SK-N-SH (cell line): Measurements from ENCODE around the gene ZNF23. TPM values are rescaled to one million over a fixed set of nuclear protein-coding genes. Genes with fewer than 3 reads are reported as not detected.

ENCODE experiments used
- CTCF ChIA-PET: fragments of 300-600, 350-600 bp; formaldehyde crosslinking; extraction: SDS; loops from one replicate; lab custom pipeline; 2021; lab: Yijun Ruan, JAX
- POLR2A ChIA-PET: fragments of 350-600 bp; sonication (Branson Sonifier 250); formaldehyde crosslinking; extraction: SDS; loops from one replicate; lab custom pipeline; 2020; ENCODE audit warnings: antibody characterized with exemption, inconsistent platforms; lab: Yijun Ruan, JAX
- DNase-seq: peaks from one replicate; pipeline ENCODE4 v3.0.0; 2012
- H2AFZ ChIP-seq: fragments of 200-600 bp; sonication (generic); 2 replicates; pipeline ENCODE4 v1.8.1; 2016; ENCODE audit warnings: antibody characterized with exemption, mild to moderate bottlenecking, low read depth
- H3F3A ChIP-seq: fragments of 200-600 bp; sonication (generic); replicated peaks from 2 replicates; pipeline ENCODE3; 2016; ENCODE audit warnings: antibody characterized with exemption, mild to moderate bottlenecking; ENCODE audit not compliant: insufficient read depth
- H3K27ac ChIP-seq, 2 experiments: fragments of 200-500 bp in 1 of 2; fragments of 200-600 bp in 1 of 2; sonication (Bioruptor generic) in 1 of 2; sonication (generic), shearing (Covaris generic) in 1 of 2; 2 replicates each; pipeline versions ENCODE4 v1.5.1 to v1.6.1; 2014 to 2016; ENCODE audit warnings: low read depth in 2 of 2, inconsistent platforms in 1 of 2, low read length in 1 of 2, mild to moderate bottlenecking in 1 of 2, mixed read lengths in 1 of 2
- H3K27me3 ChIP-seq: fragments of 200-600 bp; sonication (generic), shearing (Covaris generic); 2 replicates; pipeline ENCODE4 v1.6.1; 2016; ENCODE audit warnings: mixed run types; ENCODE audit not compliant: insufficient read depth
- H3K36me3 ChIP-seq, 2 experiments: fragments of 200-500 bp in 1 of 2; fragments of 200-600 bp in 1 of 2; sonication (Bioruptor generic) in 1 of 2; sonication (generic) in 1 of 2; replicated peaks in 1 of 2; 2 replicates each; pipeline versions ENCODE3 to v1.5.1; 2014 to 2016; ENCODE audit warnings: low read length in 1 of 2, mild to moderate bottlenecking in 1 of 2; ENCODE audit not compliant: insufficient read depth in 2 of 2, control insufficient read depth in 1 of 2
- H3K4me1 ChIP-seq, 2 experiments: fragments of 200-500 bp in 1 of 2; fragments of 200-600 bp in 1 of 2; sonication (Bioruptor generic) in 1 of 2; sonication (generic), shearing (Covaris generic) in 1 of 2; 2 replicates each; pipeline versions ENCODE4 v1.5.1 to v1.6.1; 2014 to 2016; ENCODE audit warnings: low read depth in 1 of 2, low read length in 1 of 2, mixed run types in 1 of 2; ENCODE audit not compliant: insufficient read depth in 2 of 2, control insufficient read depth in 1 of 2
- H3K4me2 ChIP-seq: fragments of 200-600 bp; sonication (generic), shearing (Covaris generic); 2 replicates; pipeline ENCODE4 v1.6.1; 2017; ENCODE audit warnings: mixed run types
- H3K4me3 ChIP-seq, 2 experiments: fragments of 200-500 bp in 1 of 2; fragments of 200-600 bp in 1 of 2; sonication (Bioruptor generic) in 1 of 2; sonication (generic), shearing (Covaris generic) in 1 of 2; 2 replicates each; pipeline versions ENCODE4 v1.5.1 to v1.8.1; 2014 to 2016; ENCODE audit warnings: low read depth in 2 of 2, inconsistent platforms in 1 of 2, low read length in 1 of 2, mild to moderate bottlenecking in 1 of 2, mixed read lengths in 1 of 2, moderate library complexity in 1 of 2
- H3K79me2 ChIP-seq: fragments of 200-600 bp; sonication (generic); 2 replicates; pipeline ENCODE4 v1.8.1; 2017; ENCODE audit warnings: mild to moderate bottlenecking; ENCODE audit not compliant: insufficient read depth
- H3K9ac ChIP-seq: fragments of 200-600 bp; sonication (generic); 2 replicates; pipeline ENCODE4 v1.6.1; 2017; ENCODE audit warnings: mixed run types
- H3K9me2 ChIP-seq: fragments of 200-600 bp; sonication (generic); 2 replicates; pipeline ENCODE4 v1.6.1; 2017; ENCODE audit warnings: mixed run types
- H3K9me3 ChIP-seq: fragments of 200-600 bp; sonication (generic); 2 replicates; pipeline ENCODE4 v1.6.1; 2017; ENCODE audit warnings: mixed run types, mild to moderate bottlenecking, moderate library complexity
- H4K20me1 ChIP-seq: fragments of 200-600 bp; sonication (generic); 2 replicates; pipeline ENCODE4 v1.6.1; 2017; ENCODE audit warnings: mild to moderate bottlenecking, mixed run types; ENCODE audit not compliant: insufficient read depth
- ELF1 ChIP-seq: IDR thresholded peaks from 2 replicates; pipeline ENCODE4 v1.4.0; 2012
- EP300 ChIP-seq, 2 experiments: IDR thresholded peaks; 2 replicates each; pipeline versions ENCODE4 v1.4.0 to v1.6.1; 2012; ENCODE audit warnings: borderline replicate concordance in 1 of 2, low read depth in 1 of 2, low read length in 1 of 2
- FOXJ3 ChIP-seq: sonication (generic); formaldehyde crosslinking; IDR thresholded peaks from 2 replicates; pipeline ENCODE4 v1.5.1; 2020; ENCODE audit warnings: mild to moderate bottlenecking, missing genetic modification reagents
- FOXM1 ChIP-seq: IDR thresholded peaks from 2 replicates; pipeline ENCODE4 v1.4.0; 2012; ENCODE audit warnings: low read depth, mild to moderate bottlenecking
- GATA2 ChIP-seq: sonication (generic); formaldehyde crosslinking; IDR thresholded peaks from 2 replicates; pipeline ENCODE4 v1.5.0; 2020; ENCODE audit warnings: mild to moderate bottlenecking, missing genetic modification reagents
- JUND ChIP-seq: IDR thresholded peaks from 2 replicates; pipeline ENCODE4 v1.4.0; 2012
- NFIC ChIP-seq: IDR thresholded peaks from 2 replicates; pipeline ENCODE4 v1.4.0; 2012; ENCODE audit warnings: borderline replicate concordance
- NRF1 ChIP-seq: IDR thresholded peaks from 2 replicates; pipeline ENCODE4 v1.6.1; 2012; ENCODE audit warnings: low read depth, mild to moderate bottlenecking, low read length
- POLR2AphosphoS5 ChIP-seq: IDR thresholded peaks from 2 replicates; pipeline ENCODE4 v1.6.1; 2012; ENCODE audit warnings: low read depth, low read length
- RFX5 ChIP-seq: IDR thresholded peaks from 2 replicates; pipeline ENCODE4 v1.6.1; 2012; ENCODE audit warnings: mild to moderate bottlenecking, improper control_type of control experiment, low read length
- RXRA ChIP-seq: IDR thresholded peaks from 2 replicates; pipeline ENCODE4 v1.4.0; 2012; ENCODE audit warnings: low read depth, mild to moderate bottlenecking, borderline replicate concordance
- SIN3A ChIP-seq: IDR thresholded peaks from 2 replicates; pipeline ENCODE4 v1.6.1; 2012; ENCODE audit warnings: low read depth, mild to moderate bottlenecking, low read length, moderate library complexity, borderline replicate concordance
- TAF1 ChIP-seq: IDR thresholded peaks from 2 replicates; pipeline ENCODE4 v1.6.1; 2012; ENCODE audit warnings: low read depth, mild to moderate bottlenecking, low read length, moderate library complexity, borderline replicate concordance
- TCF12 ChIP-seq: IDR thresholded peaks from 2 replicates; pipeline ENCODE4 v1.4.0; 2012
- YY1 ChIP-seq: IDR thresholded peaks from 2 replicates; pipeline ENCODE4 v1.4.0; 2012; ENCODE audit warnings: low read depth, mild to moderate bottlenecking
- WGBS: methylation state at CpG from one replicate; pipeline ENCODE4 v1.1.6; 2017; ENCODE audit warnings: low lambda C conversion rate; 5-methylcytosine and 5-hydroxymethylcytosine counted together
- polyA plus RNA-seq, 3 experiments: library from polyadenylated mRNA; depleted of rRNA; stranded (reverse); fragments of >200 nt; gene quantifications; 2 replicates each; pipeline ENCODE4 v1.2.3, GENCODE V29; 2012
- TF ChIP-seq, protein P1 (sequence below): IDR thresholded peaks from 2 replicates; pipeline ENCODE4 v1.4.0; 2012; ENCODE audit warnings: low read depth
- TF ChIP-seq, protein P2 (sequence below): IDR thresholded peaks from 2 replicates; pipeline ENCODE4 v1.6.1; 2012; ENCODE audit warnings: mild to moderate bottlenecking, low read depth, low read length, moderate library complexity
- TF ChIP-seq, protein P3 (sequence below): fragments of 150-350 bp; IDR thresholded peaks from 2 replicates; pipeline ENCODE4 v1.6.1; 2016; ENCODE audit warnings: mild to moderate bottlenecking, low read depth, low read length
- TF ChIP-seq, protein P4 (sequence below): IDR thresholded peaks from 2 replicates; pipeline ENCODE4 v1.4.0; 2012; ENCODE audit warnings: low read depth, borderline replicate concordance

ZNF23 gene
- polyA plus RNA-seq, 1 of the 3 experiments (the other 2 are of a cell fraction): 7.3 TPM

DNA sequence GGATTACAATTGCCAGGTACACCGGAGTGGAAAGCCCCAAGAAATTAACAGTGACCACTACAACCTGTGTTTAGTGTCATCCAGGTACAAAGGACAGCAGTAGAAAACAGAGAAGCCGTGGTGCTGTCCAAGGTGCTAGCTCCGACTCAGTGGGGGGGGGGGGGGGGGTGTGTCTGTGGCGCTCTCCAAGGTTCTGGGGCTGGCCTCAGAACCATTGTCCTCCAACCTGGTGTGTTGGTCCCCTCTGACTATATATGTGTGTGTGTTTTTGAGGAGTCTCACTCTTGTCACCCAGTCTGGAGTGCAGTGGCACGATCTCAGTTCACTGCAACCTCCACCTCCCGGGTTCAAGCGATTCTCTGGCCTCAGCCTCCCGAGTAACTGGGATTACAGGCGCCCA, 5.8 kb upstream of the ZNF23 start:
- H3K79me2 ChIP-seq: no peaks in the 10 kb centered on the region
- no peak for DNase-seq
- H3K27me3 ChIP-seq: no peaks in the 10 kb centered on the region
- ChIA-PET POLR2A (no interaction called here), CTCF (no interaction called here)
- H3K9me3 ChIP-seq: no peaks in the 10 kb centered on the region
- no peak overlapping the region for H3K4me3 ChIP-seq
- no peak overlapping the region for H3K9ac ChIP-seq
- no peak overlapping the region for H3K27ac ChIP-seq
- H3F3A ChIP-seq: no peaks in the 10 kb centered on the region
- H3K36me3 ChIP-seq: peaks cover 0 to 5% of the 10 kb centered on the region in 2 experiments
- peaks cover 0 to 5% of the 10 kb centered on the region in 2 experiments; a peak in 2 of 4 replicates for H3K4me1 ChIP-seq
- no peaks in the 10 kb centered on the region for H4K20me1 ChIP-seq
- no peaks in the 10 kb centered on the region for H3K9me2 ChIP-seq
- no peak overlapping the region for H3K4me2 ChIP-seq
- whole genome bisulfite sequencing: 82% methylated on average over 7 of the region's 9 CpGs
- no peak overlapping the region for H2AFZ ChIP-seq
- TF ChIP-seq, protein P1, sequence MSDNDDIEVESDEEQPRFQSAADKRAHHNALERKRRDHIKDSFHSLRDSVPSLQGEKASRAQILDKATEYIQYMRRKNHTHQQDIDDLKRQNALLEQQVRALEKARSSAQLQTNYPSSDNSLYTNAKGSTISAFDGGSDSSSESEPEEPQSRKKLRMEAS: no peak
- TF ChIP-seq NRF1: no peak
- TF ChIP-seq SIN3A: peak; percentile 58; the same call in 1 of the 2 replicates
- TF ChIP-seq RXRA: no peak
- TF ChIP-seq, protein P2, sequence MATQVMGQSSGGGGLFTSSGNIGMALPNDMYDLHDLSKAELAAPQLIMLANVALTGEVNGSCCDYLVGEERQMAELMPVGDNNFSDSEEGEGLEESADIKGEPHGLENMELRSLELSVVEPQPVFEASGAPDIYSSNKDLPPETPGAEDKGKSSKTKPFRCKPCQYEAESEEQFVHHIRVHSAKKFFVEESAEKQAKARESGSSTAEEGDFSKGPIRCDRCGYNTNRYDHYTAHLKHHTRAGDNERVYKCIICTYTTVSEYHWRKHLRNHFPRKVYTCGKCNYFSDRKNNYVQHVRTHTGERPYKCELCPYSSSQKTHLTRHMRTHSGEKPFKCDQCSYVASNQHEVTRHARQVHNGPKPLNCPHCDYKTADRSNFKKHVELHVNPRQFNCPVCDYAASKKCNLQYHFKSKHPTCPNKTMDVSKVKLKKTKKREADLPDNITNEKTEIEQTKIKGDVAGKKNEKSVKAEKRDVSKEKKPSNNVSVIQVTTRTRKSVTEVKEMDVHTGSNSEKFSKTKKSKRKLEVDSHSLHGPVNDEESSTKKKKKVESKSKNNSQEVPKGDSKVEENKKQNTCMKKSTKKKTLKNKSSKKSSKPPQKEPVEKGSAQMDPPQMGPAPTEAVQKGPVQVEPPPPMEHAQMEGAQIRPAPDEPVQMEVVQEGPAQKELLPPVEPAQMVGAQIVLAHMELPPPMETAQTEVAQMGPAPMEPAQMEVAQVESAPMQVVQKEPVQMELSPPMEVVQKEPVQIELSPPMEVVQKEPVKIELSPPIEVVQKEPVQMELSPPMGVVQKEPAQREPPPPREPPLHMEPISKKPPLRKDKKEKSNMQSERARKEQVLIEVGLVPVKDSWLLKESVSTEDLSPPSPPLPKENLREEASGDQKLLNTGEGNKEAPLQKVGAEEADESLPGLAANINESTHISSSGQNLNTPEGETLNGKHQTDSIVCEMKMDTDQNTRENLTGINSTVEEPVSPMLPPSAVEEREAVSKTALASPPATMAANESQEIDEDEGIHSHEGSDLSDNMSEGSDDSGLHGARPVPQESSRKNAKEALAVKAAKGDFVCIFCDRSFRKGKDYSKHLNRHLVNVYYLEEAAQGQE: peak; percentile 99
- no peak for TF ChIP-seq GATA2 (CRISPR knock-in tag)
- TF ChIP-seq RFX5: no peak
- TF ChIP-seq, protein P3, sequence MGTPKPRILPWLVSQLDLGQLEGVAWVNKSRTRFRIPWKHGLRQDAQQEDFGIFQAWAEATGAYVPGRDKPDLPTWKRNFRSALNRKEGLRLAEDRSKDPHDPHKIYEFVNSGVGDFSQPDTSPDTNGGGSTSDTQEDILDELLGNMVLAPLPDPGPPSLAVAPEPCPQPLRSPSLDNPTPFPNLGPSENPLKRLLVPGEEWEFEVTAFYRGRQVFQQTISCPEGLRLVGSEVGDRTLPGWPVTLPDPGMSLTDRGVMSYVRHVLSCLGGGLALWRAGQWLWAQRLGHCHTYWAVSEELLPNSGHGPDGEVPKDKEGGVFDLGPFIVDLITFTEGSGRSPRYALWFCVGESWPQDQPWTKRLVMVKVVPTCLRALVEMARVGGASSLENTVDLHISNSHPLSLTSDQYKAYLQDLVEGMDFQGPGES: no peak

DNA sequence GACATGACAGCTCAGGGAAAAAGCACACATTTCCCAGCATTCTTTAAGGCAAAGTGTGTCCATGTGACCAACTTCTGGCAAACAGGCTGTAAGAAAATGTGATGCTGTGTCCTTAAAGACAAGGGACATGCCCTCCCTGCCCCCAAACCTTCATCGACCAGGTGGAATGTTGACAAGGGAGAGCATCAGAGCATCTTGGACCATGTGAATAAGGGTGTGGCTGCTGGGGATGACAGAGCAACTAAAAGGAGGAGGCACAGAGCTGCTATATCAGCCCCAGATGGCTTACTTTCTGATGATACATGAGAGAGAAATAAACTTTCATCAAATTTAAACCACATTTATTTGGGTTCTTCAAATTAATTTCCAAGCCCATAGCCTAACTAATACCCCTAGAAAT, 2.2 kb upstream of the ZNF23 start:
- peaks cover 0 to 5% of the 10 kb centered on the region in 2 experiments for H3K36me3 ChIP-seq
- H3K9ac ChIP-seq: no peak overlapping the region
- ChIA-PET POLR2A (interaction anchor here (1.8 kb wide), 1 partner anchor 20 kb away, joined by 11 read pairs; no protein-coding TSS in a partner anchor), CTCF (interaction anchor here (1.4 to 1.8 kb wide), 4 partner anchors 15 to 52 kb away, joined by 4 to 8 read pairs (median 6); no protein-coding TSS in a partner anchor)
- no peak overlapping the region for H2AFZ ChIP-seq
- H3K27me3 ChIP-seq: no peaks in the 10 kb centered on the region
- no peaks in the 10 kb centered on the region for H4K20me1 ChIP-seq
- no peak overlapping the region for H3K27ac ChIP-seq
- no peak overlapping the region for H3K4me2 ChIP-seq
- H3K79me2 ChIP-seq: peaks cover 27% of the 10 kb centered on the region
- no peaks in the 10 kb centered on the region for H3K9me2 ChIP-seq
- 29% methylated on average over 1 of the region's 1 CpG for WGBS
- peaks cover 3% of the 10 kb centered on the region for H3F3A ChIP-seq
- H3K4me1 ChIP-seq: peaks cover 3 to 11% of the 10 kb centered on the region in 2 experiments; a peak in 3 of 4 replicates
- H3K4me3 ChIP-seq: no peak overlapping the region
- H3K9me3 ChIP-seq: no peaks in the 10 kb centered on the region
- no peak for DNase-seq
- TF ChIP-seq FOXM1 (no peak), FOXJ3 (no peak), EP300 (IDR thresholded peaks at IDR 0.05; ENCODE audit: borderline replicate concordance in 1 of 2, low read depth in 1 of 2, low read length in 1 of 2) (no peak), ELF1 (no peak), RFX5 (no peak), TAF1 (no peak), NFIC (no peak), TCF12 (no peak), JUND (no peak), POLR2AphosphoS5 (no peak), YY1 (no peak)
- TF ChIP-seq, protein P4, sequence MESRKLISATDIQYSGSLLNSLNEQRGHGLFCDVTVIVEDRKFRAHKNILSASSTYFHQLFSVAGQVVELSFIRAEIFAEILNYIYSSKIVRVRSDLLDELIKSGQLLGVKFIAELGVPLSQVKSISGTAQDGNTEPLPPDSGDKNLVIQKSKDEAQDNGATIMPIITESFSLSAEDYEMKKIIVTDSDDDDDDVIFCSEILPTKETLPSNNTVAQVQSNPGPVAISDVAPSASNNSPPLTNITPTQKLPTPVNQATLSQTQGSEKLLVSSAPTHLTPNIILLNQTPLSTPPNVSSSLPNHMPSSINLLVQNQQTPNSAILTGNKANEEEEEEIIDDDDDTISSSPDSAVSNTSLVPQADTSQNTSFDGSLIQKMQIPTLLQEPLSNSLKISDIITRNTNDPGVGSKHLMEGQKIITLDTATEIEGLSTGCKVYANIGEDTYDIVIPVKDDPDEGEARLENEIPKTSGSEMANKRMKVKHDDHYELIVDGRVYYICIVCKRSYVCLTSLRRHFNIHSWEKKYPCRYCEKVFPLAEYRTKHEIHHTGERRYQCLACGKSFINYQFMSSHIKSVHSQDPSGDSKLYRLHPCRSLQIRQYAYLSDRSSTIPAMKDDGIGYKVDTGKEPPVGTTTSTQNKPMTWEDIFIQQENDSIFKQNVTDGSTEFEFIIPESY: no peak
- TF ChIP-seq, protein P3: no peak
